ENCODE results near the gene HMCN2.

Gene HMCN2

GRCh38 chr9:130454096-130454811 is 188.7 kb downstream of the HMCN2 start:
- no peak overlapping the region for H3K27ac ChIP-seq
- TF ChIP-seq ZFX (IDR thresholded peaks at IDR 0.05; ENCODE audit: borderline replicate concordance): no peak
- TF ChIP-seq, protein P1, sequence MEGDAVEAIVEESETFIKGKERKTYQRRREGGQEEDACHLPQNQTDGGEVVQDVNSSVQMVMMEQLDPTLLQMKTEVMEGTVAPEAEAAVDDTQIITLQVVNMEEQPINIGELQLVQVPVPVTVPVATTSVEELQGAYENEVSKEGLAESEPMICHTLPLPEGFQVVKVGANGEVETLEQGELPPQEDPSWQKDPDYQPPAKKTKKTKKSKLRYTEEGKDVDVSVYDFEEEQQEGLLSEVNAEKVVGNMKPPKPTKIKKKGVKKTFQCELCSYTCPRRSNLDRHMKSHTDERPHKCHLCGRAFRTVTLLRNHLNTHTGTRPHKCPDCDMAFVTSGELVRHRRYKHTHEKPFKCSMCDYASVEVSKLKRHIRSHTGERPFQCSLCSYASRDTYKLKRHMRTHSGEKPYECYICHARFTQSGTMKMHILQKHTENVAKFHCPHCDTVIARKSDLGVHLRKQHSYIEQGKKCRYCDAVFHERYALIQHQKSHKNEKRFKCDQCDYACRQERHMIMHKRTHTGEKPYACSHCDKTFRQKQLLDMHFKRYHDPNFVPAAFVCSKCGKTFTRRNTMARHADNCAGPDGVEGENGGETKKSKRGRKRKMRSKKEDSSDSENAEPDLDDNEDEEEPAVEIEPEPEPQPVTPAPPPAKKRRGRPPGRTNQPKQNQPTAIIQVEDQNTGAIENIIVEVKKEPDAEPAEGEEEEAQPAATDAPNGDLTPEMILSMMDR (IDR thresholded peaks at IDR 0.05): no peak

GRCh38 chr9:130454812-130455325 is 189.3 kb downstream of the HMCN2 start:
- TF ChIP-seq ZFX (IDR thresholded peaks at IDR 0.05; ENCODE audit: borderline replicate concordance): no peak
- TF ChIP-seq, protein P1 (IDR thresholded peaks at IDR 0.05): no peak
- H3K27ac ChIP-seq: no peak overlapping the region

- no peak overlapping the region for H3K27ac ChIP-seq
- TF ChIP-seq, protein P1 (IDR thresholded peaks at IDR 0.05): no peak
- no peak for TF ChIP-seq ZFX (IDR thresholded peaks at IDR 0.05; ENCODE audit: borderline replicate concordance)
Measured at GRCh38 chr9:130458027-130458803, 192.7 kb downstream of the HMCN2 start.

DNA sequence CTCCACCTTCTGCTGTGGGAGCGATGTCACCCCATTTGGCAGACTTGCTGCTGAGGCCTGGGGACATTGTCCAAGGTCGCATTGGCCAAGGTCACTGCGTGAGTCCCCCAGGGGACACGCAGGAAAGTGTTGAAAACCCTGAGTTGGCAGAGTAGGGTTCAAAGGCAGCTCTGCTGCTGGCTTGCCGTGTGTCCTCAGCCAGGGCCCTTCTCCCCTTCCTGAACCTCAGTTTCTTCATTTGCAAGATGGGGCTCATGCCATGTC is 193.2 kb downstream of the HMCN2 start:
- H3K27ac ChIP-seq: no peak overlapping the region
- no peak for TF ChIP-seq ZFX (IDR thresholded peaks at IDR 0.05; ENCODE audit: borderline replicate concordance)
- TF ChIP-seq, protein P1 (IDR thresholded peaks at IDR 0.05): no peak

DNA sequence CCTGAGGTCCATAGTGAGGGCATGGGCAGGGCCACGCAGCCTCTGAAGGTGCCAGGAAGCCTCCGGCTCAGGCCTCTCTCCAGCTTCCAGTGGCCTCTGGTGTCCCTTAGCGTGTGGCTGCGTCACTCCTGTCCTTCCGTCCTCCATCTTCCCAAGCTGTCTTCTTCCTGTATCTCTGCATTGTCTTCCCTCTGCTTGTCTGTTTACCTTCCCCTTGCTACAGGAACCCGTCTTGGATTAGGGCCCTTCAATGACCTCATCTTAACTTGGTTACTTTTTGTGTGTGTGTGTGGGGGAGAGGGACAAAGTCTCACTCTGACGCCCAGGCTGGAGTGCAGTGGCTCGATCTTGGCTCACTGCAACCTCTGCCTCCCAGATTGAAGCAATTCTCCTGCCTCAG is 193.6 kb downstream of the HMCN2 start:
- H3K27ac ChIP-seq: no peak overlapping the region
- TF ChIP-seq, protein P1 (IDR thresholded peaks at IDR 0.05): no peak
- TF ChIP-seq ZFX (IDR thresholded peaks at IDR 0.05; ENCODE audit: borderline replicate concordance): no peak

DNA sequence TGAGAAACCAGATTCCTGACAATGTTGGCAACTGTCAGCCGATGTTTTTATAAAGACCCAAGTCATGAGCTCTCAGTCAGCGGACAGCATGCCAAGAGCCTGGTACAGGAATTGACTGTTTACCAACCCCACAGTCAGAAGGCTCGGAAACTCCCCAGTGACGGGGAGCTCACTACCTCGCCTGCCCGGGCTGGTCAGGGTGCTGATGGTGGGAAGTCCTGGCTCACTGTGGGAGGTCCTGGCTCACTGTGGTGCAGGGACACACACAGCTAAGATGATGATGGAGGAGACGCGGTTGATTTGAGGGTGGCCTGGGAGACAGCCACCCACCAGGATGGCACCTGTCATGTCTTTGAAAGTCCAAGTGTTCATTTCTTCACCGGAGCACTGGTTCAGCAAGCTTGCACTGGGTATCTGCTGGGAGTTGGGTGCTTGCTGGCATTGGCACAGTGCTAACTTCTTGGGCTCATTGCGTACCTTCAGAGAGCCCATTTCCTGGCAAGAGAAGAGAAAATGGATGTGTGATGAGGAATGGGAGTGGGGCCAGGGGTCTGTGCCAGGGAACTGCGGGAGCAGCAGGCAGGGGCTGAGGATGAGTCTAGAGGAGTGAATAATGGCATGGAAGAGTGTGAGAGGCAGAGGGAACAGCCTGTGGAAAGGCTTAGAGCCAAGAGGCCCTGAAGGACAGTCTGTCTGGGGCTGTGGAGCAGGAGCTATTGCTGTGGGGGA is 194.5 kb downstream of the HMCN2 start:
- H3K27ac ChIP-seq: no peak overlapping the region
- TF ChIP-seq ZFX (IDR thresholded peaks at IDR 0.05; ENCODE audit: borderline replicate concordance): no peak
- TF ChIP-seq, protein P1 (IDR thresholded peaks at IDR 0.05): no peak

Measured in 22Rv1 (cell line).